Left colon (tissue), 2 donors: ENCODE results near the gene SNAI3. TPM values are rescaled to one million over a fixed set of nuclear protein-coding genes. Genes with fewer than 3 reads are reported as not detected.
A peak's percentile ranks its signal among the peaks of the same experiment; 100 is the strongest.

ENCODE experiments used
- ATAC-seq: fragments of 200-7000 bp; cut with Tn5 transposase; one replicate; pipeline ENCODE4 v1.9.1; 2020; ENCODE audit warnings: mild to moderate bottlenecking, moderate library complexity
- DNase-seq, 2 donors: peaks; one replicate each; pipeline ENCODE4 v3.0.0-alpha.2; 2020
- intact Hi-C, 2 donors: fragments of 100-400 bp; cut with DNase I in 1 of 2; cut with micrococcal nuclease in 1 of 2; formaldehyde crosslinking; loops; one replicate each; pipeline versions ENCODE4 v1.11.2 to v1.14.0; 2022; cut with DNase I, micrococcal nuclease
- long read RNA-seq: library from polyadenylated mRNA; unstranded; transcript quantifications from one replicate; pipeline ENCODE4 v2.0.0, GENCODE V29; 2021
- total RNA-seq, 2 donors: library from RNA; stranded (reverse); fragmentation: NEBNext Ultra II Directional; extraction: Animal tissue kit (Norgen Biotek cat#: 25700); gene quantifications; one replicate each; pipeline ENCODE4 v1.2.1, GENCODE V29; 2021
- donor health status: DM: no; HTN: no; CAD: no.
- donor health status: DM: yes; HTN: yes; CAD: no.

The SNAI3 gene
- under 1 TPM; 0.15 to 0.92 TPM for total RNA-seq
- long read RNA-seq, partial matches to known transcripts = 2 of 2 reads
- long read RNA-seq, other reads (novel, unspliced or antisense) = 0 of 2 reads

- DNase-seq (peak; percentile 85 to 94), ATAC-seq (peak; percentile 94)
- intact Hi-C loops = no loop called here
Observed at GRCh38 chr16:88686439-88687253, at the start of gene SNAI3. Gene SNAI3 (minus strand): TSS chr16:88686507. CDS start chr16:88686406, 101 bp downstream.

DNA sequence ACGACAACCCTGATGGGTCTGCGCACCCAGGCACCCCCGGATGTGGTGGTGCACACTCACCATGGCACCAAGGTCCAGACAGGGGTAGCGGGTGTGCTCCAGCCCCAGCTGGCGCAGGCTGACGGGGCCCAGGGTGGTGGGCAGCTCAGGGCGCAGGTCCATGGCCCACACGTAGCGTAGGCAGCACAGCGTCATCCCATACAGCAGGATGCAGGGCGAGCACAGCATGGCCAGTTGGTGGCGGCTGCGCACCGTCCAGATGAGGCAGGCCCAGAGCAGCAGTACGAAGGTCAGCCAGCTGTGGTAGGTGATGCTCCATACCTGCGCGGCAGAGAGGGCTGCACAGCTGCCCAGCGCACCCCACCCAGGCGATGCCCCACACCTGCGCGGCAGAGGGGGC is 49.8 kb upstream of the SNAI3 start:
- intact Hi-C loops = no loop called here
- ATAC-seq (no peak), DNase-seq (no peak)

GRCh38 chr16:88735616-88736015 is 49.3 kb upstream of the SNAI3 start:
- no peak for DNase-seq
- intact Hi-C loops = no loop called here
- ATAC-seq = no peak

- DNase-seq (no peak), ATAC-seq (no peak)
- intact Hi-C loops = no loop called here
Observed at GRCh38 chr16:88735121-88735520, 48.8 kb upstream of the SNAI3 start.

- no peak for ATAC-seq
Observed at GRCh38 chr16:88734361-88734728, 48.0 kb upstream of the SNAI3 start.

GRCh38 chr16:88733630-88734360 is 47.5 kb upstream of the SNAI3 start:
- DNase-seq = no peak
- no peak for ATAC-seq
- intact Hi-C loops = no loop called here

More at GRCh38 chr16:88734361-88734728, 48.0 kb upstream of the SNAI3 start:
- intact Hi-C loops = no loop called here
- no peak for DNase-seq

DNA sequence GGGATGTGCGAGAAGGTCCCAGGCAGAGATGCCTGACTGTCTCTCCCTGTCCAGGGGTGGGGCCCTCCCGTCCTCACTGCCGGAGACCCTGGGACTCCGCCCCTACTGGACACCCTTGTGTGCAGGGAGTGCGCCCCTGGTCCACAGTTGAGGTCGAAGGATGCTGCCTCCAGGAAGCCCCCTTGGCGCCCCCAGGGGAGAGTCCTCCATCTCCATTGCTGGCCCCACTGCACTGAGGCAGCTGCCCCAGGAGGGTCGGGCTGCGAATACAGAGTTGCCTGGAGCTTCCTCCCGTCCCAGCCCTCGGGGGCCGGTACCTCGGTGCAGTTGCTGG is 46.6 kb upstream of the SNAI3 start:
- no peak for ATAC-seq
- no peak for DNase-seq
- intact Hi-C loops = no loop called here

GRCh38 chr16:88732172-88732960 is 46.1 kb upstream of the SNAI3 start:
- intact Hi-C loops = no loop called here
- DNase-seq (no peak), ATAC-seq (no peak)

DNA sequence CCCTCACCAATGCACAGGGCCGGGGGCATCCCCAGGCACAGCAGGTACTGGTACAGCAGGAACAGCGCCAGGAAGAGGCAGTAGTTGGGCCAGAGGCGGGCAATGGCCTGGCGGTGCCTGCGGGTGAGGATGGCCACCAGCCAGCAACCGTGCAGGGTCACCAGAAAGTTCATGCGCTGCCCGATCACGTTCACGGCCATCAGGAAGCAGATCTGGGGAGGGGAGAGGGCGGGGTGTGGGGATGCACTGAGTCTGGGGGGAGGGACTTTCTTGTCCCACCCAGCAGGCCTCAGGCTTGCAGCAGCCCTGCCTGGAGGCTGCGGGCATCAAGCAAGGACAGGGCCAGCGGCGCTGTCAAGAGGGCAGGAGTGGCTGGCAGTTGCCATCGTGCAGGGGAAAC is 45.4 kb upstream of the SNAI3 start:
- DNase-seq (no peak), ATAC-seq (no peak)
- intact Hi-C loops = no loop called here

DNA sequence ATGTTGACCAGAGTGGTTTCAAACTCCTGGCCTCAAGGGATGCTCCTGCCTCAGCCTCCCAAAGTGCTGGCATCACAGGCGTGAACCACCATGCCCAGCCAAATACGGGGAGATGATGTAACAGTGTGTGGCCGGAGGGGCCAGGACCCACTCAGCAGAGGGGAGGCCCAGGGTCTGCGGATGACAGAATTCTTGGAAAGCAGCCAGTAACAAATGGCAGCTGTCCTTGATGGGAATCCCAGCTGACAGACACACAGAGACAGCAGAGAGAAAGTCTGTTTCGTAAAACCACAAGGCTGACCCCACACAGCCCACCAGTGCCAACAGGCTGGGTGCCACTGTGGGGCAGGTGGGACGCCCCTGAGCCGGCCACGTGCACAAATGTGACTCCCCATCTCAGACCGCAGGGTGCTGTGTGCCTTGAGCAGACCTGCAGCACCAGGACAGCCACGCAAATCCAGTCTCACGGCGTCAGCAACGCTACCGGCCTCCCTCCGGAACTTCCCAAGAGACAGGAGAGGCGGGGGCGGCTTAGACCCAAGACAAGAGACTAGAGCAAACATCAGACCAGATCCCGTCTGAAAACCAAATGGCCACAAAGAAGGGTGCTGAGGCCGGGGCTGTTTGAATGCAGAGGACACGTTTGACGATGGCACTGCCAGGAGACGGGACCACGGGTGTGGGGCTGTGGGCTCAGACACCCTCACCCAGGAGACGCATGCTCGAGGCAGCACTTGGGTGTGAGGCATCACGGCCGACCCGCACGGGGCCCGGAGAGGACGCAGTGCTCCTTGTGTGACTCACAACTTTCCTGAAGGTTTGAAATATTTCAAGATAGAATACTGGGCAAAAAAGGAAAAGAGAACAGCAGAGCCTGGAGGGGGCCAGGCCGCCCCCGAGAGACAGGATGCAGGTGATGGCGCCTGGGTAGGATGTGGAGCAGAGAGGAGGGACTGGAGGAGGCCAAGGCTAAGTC is 44.6 kb upstream of the SNAI3 start:
- intact Hi-C loops = no loop called here
- ATAC-seq (no peak), DNase-seq (no peak)

DNA sequence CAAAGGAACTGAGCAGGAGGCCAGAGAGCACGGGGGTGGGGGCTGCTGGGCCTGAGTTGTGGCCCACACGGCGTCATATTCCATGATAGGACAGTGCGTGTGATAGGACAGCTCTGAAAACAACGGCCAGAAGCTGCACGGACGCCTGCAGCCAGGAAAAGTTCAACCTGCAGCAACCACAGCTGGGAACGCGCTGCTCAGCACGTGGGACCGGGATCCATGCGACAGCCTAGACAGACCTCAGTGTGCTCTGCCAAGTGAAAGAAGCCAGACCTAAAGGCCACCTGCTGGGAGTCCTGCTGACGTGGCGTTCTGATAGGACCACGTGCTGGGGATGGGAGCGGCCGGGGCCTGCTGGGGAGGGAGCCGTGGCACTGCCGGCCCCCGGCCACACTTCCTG is 41.6 kb upstream of the SNAI3 start:
- intact Hi-C loops = no loop called here
- ATAC-seq = no peak
- DNase-seq = no peak

DNA sequence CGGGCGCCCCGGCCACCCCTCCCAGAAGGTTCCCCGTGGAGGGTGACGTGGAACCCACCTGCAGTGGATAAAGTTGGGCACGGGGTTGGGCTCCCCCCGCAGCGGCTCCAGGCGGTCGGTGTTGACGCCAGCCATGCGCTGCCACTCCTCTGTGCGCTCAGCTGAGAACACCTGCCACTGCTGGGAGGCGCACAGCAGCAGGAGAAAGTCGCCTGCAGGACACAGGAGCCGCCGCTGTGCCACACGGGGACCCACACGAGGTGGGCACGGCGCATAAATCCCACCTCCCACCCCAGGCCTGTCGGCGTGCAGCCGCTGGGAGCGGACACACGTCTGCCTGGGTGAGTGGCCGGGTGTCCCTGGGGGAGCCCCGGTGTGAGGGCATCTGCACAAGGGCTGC is 40.7 kb upstream of the SNAI3 start:
- intact Hi-C loops = no loop called here
- no peak for ATAC-seq
- DNase-seq = no peak

DNA sequence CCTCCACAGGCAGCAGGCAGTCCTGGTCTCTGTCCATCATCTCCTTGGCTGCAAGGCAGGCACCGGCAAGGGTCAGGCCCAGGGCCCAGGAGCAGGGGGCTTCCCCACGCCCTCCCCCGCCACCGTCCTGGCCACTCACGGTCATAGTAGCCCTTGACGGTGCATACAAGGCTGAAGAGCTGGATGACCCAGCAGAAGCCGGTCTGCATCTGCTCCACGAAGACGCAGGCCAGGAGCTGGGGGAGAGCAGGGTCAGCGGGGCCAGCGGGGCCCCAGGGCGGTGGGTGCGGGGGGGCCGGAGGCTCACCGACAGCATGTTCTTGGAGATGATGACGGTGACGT is 40.1 kb upstream of the SNAI3 start:
- DNase-seq (no peak), ATAC-seq (no peak)
- intact Hi-C loops = no loop called here

DNA sequence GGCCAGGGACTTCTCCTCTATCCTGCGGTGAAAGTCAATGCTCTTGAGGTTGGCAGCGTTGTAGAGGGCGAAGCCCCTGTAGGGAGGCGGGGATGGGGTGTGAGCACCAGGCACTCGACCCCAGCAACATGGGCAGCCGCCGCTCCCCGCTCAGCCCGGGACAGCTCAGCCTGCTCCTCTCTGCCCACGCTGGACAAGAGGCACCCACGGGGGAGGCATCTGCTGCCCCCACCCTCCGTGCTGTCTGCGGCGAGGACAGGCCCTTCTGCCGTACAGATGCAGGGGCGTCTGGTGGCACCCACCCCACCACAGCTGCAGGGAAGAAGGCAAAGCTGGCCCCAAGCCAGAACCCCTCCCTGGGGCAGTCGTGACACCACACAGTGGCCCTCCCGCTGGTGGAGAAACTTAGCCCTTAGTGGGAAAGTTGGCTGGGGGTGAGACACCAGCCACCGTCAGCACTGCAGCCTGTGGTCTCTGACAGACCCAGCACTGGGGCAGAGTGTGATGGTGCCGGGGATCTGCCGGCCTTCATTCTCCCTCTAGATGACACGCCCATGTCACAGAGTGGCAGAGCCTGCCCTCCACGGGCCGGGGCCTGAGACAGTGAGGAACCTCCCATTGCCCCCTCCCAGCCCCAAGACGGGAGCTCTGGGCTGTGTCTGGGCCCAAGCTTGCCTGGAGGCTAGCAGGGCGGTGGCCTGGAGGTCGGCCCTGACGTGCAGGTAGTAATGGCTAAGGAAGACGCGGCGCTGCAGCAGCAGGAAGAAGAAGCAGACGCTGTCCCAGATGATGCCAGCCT is 39.5 kb upstream of the SNAI3 start:
- no peak for ATAC-seq
- DNase-seq = no peak

DNA sequence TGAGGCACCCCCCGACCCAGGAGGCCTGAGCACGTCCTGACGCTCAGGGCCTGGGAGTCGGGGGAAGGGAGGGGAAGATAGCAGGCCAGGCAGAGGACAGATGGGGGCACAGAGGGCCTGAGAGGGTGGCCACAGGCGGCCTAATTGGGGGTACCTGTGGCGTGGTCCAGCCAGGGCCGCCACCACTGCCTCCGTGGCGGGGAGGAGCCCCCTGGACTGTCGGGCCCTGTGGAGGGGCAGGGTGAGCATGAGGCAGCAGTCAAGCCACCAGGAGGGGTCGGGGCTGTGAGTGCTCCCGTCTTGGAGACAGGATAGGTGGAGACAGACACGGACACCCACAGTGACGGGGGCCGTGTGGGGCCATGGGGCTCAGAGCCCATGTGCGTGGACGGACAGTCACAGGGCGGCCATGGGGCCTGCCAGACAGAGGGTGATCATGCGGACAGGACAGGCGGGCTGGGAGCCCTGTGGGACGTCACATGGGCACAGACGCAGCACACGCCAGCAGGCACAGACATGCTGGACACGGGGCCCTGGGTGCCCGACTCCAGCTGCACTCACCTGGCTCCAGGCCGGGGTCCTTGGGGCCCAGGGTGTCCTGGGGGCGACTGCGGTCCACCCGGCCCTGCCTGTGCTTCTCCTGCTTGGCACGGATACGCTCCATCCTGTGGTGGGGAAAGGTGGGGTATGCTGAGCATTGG is 38.7 kb upstream of the SNAI3 start:
- DNase-seq = no peak
- peak; percentile 3 for ATAC-seq
- intact Hi-C loops = no loop called here

More for the DNA sequence above, 39.5 kb upstream of the SNAI3 start:
- intact Hi-C loops = no loop called here

- intact Hi-C loops = no loop called here
- ATAC-seq (no peak), DNase-seq (no peak)
Observed at GRCh38 chr16:88723911-88724310, 37.6 kb upstream of the SNAI3 start.

GRCh38 chr16:88723507-88723887 is 37.2 kb upstream of the SNAI3 start:
- ATAC-seq (no peak), DNase-seq (no peak)
- intact Hi-C loops = no loop called here
